Measurements from ENCODE around the gene MTREX.

Gene MTREX

DNA sequence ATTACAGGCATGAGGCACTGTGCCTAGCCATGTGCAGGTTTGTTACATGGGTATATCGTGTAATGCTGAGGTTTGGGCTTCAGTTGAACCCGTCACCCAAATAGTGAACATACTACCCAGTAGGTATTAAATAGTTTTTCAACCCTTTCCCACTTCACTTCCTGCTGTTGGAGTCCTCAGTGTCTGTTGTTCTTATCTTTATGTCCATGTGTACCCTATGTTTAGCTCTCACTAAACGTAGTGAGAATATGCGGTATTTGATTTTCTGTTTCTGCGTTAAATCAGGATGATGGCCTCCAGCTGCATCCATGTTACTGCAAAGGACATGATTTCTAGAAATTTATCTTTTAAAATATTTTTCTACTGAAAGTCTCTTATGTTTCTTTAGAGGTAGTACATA lies 17.8 kb downstream of the MTREX start:
- DNase-seq = no peak

DNA sequence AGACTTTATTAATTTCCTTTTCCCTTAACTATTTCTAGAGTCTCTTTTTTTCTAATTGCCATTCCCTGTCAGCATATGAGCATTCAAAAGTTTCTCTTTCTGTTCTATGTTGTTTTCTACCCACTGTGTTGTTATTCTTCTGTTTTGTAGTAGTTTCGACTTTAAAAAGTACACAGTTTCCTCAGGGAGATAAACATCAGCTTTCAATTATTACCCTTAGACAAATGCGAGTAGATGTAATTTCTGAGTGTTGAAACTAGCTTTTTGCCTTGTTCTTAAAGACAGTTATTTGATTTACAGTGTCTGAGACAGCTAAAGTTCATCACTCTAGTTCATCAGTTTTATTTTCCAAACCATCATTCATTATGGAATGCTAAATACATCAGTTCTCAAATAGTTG lies 19.5 kb downstream of the MTREX start:
- DNase-seq = no peak

DNA sequence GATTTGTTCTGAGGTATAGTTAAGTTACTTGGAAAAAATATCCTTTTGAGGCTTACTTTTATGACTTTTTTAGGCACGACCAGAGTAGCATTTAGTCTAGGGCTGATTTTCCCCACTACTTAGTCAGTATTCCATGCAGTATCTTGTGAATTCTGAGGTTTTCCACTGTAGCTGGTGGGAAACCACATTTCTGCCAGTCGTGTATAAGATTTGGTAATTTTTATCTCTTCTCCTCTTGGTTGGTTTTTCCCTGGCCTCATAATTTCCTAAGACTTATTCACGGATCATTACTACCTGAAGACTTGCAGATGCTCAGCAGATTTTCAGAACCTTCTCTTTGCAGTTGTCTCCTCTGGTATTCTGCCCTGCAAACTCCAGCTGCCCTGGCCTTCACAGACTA lies 23.5 kb downstream of the MTREX start:
- no peak for DNase-seq

DNA sequence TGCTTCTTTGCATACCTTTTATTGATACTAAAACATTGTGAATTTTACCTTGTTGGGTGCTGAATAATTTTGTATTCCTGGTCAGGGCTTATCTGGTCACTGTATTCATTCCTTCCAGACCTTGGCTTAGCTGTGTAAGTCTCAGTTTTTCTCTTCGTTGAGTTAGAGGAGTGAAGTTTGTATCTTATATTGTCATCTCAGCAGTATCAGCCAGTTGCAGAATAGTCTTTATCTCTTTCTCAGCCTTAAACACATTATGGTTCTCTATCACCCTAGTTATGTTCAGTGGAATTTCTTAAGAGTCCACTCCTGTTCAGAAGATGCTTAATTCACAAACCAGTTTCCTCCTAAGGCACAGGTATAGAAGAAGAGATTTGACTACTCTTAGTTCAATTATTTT lies 25.2 kb downstream of the MTREX start:
- DNase-seq = no peak

DNA sequence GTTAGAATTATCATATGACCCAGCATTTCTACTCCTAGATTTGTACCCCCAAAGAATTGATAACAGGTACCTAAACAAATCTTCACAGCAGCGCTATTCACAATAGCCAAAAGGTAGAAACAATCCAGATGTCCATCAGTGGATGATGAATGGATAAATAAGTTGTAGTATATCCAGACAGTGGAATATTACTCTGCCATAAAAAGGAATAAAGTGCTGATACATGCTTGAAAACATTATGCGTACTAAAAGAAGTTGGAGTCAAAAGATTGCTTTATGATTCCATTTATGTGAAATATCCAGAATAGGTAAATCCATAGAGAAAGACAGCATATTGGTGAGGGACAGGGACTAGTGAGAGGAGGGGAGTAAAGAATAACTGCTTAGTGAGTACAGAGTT lies 26.0 kb downstream of the MTREX start:
- DNase-seq = no peak

DNA sequence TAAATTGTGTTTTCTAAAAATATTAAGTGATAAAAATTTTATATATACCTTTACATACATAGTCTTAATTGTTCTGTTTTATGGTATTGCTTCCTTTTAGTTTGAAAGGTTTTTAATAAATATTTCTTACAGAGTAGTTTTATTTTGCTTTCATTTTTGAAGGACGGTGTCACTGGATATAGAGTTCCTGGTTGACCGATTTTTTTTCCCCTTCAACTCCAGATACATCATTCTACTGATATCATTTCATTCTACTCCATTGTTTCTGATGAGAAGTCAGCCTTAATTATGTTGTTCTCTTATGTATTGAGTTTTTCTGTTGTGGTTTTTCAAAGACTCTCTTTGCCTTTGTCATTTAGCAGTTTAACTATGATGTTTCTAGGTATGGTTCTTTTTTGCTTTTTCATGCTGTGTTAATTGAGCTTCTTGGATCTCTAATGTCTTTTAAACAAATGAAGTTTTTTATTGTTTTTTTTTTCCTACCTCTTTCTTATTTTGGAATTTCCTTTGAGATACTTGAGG lies 30.4 kb downstream of the MTREX start:
- no peak for DNase-seq

DNA sequence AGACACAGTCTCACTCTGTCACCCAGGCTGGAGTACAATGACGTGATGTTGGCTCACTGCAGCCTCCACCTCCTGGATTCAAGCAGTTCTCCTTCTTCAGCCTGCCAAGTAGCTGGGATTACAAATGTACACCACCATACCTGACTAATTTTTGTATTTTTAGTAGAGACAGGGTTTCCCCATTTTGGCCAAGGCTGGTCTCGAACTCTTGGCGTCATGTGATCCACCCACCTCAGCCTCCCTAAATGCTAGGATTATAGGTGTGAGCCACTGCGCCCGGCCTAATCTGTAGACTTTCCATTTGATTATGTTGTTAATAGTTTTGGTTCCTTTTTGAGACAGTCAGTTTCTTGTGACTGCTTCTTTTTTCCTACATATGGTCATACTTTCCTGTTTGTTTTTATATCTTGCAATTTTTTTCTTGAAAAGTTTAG lies 31.0 kb downstream of the MTREX start:
- no peak for DNase-seq

DNA sequence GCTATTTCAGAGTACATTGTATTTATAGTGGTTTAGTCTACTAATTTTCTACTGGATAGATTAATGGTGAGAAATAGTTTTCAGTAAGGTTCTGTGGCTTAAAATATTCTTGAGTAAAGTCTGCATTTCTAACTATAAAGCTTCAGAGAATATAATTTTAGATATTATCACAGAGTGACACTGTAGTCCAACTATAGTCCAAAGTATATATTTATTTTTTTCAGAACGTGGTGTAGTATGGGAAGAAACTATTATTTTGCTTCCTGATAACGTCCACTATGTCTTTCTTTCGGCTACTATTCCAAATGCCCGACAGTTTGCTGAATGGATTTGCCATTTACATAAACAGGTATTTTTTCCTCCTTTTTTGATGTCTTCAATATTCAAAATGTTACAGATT lies 35.3 kb downstream of the MTREX start:
- DNase-seq = no peak

DNA sequence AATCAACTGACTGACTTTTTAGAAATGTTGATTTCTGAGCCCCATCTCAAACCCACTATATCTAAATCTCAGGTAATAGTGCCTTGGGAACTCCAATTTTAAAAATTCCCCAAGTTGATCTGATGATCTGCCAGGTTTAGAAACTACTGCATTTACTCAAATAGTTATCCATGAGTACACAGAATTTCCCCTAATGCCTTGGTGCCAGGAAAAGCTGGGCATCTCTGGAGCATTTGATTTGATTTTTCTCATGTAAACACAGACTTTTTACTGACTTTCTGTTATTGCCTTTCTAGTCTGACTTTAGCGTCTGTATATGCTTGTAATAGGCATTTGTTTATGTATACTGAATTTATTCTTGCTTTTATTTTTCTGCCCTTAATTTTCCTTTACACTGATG lies 35.8 kb downstream of the MTREX start:
- DNase-seq = no peak

DNA sequence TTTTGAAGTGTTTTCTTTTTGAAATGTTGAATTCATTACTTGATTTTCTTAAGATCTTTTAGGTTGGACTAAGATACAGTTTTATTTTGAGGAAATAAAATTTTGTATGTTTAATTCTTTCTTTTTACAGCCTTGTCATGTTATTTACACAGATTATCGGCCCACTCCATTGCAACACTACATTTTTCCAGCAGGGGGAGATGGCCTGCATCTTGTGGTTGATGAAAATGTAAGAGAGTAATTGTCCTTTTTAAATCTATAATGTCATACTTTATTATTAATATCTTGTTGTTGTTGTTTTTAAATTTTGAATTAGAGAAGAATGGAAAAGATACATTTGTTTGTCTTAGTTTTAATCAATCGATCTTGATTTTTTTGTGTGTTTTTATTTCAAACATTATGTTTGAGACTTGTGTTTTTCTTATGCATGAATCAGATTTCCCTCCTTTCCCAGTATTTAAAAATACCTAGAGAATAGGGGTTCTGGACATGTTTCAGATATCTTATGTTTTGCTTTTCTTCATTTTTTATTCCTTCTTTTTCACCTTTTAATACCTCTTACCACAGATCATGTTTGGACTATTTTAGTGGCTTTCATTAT lies 36.7 kb downstream of the MTREX start:
- DNase-seq = peak; percentile 37 to 63

DNA sequence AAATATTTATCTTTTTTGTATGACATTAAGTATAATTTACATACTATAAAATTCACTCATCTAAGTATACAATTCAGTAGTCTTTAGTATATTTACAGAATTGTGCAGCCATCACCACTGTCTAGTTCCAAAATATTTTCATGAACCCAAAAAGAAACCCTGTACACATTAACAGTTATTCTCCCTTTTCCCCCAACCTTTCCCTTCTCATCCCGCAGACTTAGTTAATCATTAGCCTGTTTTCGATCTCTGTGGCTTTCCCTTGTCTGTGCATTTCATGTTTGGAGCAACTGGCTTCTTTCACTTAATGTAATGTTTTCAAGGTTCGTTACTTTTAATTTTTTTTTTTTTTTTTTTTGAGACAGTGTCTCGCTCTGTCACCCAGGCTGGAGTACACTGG lies 37.5 kb downstream of the MTREX start:
- no peak for DNase-seq

DNA sequence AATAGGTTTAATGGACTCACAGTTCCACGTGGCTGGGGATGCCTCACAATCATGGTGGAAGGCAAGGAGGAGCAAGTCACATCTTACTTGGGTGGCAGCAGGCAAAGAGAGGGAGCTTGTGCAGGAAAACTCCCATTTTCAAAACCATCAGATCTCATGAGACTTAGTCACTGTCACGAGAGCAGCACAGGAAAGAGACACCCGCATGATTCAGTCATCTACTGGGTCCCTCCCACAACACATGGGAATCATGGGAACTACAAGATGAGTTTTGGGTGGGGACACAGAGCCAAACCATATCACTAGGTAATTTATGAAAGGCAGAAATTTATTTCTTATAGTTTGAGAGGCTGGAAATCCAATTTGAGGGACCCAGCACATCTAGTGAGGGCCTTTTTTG lies 40.0 kb downstream of the MTREX start:
- DNase-seq = no peak

DNA sequence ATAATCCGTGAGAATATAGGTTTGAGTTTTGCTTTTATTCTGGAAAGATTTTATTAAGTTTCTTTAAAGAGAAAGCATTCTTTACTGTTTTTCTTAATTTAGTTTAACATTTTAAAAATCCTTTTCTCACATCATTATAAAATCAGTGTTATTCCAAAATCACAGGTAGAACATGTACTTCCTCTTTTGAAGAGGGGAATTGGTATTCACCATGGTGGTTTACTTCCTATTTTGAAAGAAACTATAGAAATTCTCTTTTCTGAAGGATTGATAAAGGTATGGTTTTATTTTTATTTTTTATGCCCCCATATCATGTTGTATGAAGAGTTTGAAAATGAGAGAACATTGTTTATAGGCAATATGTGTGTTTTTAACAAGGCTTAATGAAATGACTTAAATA lies 43.0 kb downstream of the MTREX start:
- no peak for DNase-seq

DNA sequence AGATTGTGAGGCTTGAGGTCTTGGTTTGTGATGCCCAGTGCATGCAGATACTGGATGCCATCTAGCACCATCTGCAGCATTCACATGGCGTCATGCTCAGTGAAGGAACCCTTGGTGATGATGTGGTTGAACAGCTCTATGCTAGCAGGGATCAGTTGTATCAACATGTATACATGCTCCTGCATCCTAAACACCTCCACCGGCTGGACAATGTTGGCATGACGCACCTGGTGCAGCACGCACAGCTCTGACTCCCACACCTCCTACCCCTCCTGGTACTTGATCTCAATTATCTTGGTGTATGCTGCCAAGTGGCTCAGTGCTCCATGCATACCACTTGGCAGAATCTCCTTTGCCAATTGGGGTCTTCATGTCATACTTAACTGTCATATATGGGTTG lies 49.1 kb downstream of the MTREX start:
- no peak for DNase-seq

DNA sequence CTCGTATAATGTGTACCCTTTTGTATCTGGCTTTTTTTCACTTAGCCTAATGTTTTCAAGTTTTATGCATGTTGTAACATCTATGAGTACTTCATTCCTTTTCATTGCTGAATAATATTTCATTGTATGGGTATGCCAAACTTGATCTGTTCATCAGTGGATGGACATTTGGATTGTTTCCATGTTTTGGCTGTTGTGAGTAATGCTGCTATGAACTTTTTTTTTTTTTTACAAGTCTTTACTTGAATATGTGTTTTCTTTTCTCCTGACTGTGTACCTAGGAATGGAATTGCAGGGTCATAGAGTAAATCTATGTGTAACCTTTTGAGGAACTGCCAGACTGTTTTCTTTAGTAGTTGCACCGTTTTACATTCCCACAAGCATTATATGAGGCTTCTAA lies 52.4 kb downstream of the MTREX start:
- no peak for DNase-seq

DNA sequence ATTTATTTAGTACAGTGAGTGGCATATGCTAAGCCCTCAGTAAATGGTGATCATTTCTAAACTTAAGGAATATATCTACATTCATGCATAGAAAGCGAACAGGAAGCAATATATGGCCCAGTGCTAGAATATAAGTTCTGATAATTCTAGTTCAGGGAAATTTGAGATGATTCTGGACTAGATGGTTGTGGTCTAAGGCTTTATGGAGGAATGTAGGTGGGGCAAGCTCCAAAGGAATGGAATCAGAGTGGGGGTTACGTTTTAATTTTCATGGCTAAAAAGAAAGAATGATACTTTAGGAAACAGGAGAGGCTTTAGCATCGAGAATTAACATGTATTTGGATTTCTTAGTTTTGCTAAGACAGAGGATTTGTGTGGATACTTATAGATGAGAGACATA lies 56.1 kb downstream of the MTREX start:
- no peak for DNase-seq

DNA sequence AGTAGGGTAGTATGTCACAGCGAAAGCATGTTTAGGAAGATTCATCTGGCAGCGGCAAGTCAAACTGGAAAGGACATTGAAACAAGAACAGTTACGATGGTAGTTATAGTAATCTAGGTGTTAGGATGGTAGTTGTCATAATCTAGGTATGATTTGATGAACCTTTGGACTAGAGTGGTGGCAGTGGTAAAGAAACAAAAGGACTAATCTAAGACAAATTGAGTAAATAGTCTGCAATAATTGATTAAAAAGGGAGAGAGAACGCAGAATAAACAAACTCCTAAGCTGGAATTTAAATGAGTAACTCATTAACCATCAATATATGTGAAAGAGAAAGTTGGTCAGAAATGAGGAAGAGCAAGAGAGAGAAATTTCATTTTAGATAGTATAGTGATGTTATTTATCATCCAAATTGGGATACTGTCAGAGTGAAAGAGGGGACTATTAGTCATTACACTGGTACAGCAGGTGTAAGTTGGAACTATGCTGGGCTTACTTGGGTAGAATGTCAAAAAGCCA lies 56.8 kb downstream of the MTREX start:
- DNase-seq = no peak

DNA sequence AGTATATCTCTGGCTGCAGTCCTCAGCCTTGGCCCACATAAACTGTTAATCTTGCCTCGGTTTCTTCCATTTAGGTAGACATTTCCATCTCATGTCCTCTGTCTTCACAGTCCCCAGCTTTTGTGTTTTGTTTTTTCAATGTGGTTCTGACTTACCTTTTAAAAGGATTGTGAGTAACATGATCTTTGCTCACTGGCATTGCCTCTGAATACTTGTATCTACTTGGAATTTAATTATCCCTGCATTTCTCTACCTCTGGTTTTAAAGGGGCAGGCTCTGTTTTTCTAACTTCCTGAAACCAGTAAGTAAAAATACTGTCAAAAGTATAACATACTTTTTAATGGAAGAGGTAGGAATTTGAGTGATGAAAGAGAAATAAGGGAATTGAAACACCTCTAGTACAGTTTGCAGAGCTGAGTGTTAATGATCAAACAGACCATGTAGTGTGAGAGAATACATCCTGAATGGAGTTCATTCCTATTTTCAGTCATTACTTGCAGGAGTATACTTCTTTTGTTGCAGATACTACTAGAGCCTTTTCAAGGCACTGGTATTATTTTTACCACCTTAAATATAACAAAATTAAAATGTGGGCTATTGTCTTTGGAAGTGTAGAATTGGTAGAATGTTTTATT lies 62.6 kb downstream of the MTREX start:
- no peak for DNase-seq

DNA sequence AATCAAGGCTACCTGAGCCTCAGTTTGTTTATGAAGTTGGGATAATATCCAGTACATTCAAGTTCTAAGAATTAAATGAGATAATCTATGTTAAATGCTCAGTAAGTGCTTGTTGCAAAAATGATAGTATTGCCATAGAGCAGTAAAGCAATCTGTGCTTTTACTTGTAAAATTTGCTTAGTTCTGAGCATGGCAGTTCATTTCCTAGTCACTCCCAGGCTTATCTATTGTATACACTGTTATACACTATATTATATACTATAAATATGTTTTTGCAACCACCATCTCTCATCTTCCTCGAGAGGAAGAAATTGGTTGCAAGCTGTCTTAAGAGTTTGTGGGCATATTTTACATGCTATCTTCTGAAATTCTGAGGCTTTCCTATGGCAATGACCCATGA lies 63.4 kb downstream of the MTREX start:
- no peak for DNase-seq

DNA sequence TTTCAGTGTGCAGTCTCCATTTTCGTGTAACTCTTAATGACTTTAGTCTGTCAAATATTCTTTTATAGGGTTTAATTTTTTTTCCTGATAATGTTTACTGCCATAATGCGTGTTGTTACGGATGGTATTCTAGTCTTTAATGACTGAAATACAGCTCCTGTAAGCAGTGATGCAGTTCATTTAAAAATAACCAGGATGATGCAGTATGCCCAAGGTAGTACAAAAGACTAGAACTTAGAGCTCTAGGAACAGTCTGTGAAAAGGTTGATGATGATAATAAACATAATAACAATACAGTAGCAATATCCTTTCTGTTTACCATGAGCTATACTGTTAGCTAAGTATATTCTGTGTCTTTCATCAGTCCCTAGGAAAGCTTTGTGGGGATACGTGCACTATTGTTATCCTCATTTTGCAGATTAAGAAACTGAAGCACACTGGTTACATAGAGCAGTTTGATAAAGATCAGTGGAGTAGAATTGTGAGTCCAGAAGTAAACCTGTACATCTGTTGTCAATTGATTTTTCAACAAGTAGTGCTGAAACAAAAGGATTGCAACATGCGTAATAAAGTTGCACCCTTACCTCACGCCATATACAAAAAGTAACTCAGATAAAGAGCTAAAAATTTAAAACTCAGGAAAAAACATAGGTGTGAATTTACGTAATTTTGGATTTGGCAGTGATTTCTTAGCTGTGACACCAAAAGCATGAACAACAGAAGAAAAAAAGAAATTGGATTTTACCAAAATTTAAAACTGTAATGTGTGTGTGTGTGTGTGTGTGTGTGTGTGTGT lies 64.5 kb downstream of the MTREX start:
- no peak for DNase-seq

DNA sequence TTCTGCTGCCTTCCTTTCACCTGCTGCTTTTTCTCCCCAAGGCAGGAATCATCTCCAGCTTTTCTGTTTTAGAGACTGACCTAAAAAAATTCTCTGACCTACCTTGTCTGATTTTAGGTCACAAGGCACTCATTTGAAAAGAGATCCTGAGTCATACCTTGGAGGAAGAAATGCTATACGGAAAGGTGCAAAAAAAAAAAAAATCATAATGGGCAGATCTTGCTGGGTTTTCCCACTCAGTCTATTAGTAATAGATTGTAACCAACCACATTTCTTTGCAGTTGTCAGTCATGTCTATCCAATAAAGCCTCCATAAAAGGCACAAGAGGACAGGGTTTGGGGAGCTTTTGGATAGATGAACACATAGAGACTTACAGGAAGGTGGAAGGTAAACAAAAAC lies 70.0 kb downstream of the MTREX start:
- no peak for DNase-seq

DNA sequence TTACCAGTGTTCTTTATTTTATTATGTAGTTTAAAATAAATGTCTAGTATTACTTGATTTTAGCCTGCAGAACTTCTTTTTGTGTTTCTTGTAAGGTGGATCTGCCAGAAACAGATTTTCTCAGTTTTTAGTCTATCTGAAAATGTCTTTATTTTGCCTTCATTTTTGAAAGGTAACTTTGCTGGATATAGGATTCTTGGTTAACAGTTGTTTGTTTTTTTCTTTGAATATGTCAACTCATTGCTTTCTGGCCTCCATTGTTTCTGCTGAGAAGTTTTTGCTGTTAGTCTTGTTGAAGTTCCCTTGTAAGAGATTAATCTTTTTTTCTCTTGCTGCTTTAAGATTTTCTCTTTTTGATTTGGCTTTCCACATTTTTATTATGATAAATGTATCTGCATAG lies 75.5 kb downstream of the MTREX start:
- no peak for DNase-seq

DNA sequence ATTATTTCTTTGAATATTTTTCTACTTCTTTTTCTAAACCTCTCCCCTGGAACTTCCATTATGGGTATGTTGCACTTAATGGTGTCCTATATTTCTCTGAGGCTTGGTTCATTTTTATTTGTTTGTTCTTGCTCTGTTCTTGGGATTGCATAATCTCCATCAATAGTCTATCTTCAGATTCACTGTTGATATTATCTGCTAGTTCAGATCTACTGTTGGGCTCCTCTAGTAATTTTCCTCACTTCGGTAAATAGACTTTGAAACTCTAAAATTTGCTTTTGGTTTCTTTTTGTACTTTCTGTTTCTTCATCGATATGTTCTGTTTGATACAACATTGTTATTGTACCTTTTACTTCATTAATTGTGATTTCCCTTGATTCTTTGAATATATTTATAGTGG lies 76.3 kb downstream of the MTREX start:
- DNase-seq = no peak

DNA sequence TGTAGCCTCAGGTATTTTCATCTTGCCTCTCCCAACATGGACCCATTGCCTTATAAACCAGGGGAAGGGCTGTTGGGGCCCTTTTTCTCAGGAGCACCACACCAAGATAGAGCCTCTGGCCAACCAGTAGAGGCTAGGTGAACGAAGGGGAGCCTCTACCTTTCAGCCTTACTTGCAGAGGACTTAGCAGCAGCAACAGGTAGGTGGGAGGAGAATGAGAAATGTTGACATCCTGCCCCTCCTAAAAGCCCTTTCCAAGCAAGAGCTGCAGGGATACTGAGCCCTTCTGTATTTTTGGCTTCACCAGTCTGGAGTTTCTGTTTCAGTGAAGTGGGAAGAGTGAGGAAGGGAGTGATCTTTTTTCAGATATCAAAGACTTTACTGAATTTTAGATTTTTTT lies 77.4 kb downstream of the MTREX start:
- DNase-seq = no peak

All from Kasumi-1 (cell line).